HL-60/S4 (cell line): ENCODE measurements around the gene APOBEC3F.
"Not testable (repeated sequence)": the region's sequence is repeated elsewhere in the genome, so short reads cannot be mapped to it uniquely, and the experiment has no call there.

Experiments used
- in situ Hi-C: fragments of 300-500 bp; cut with MboI; formaldehyde crosslinking; loops from 2 replicates; pipeline ENCODE4 v1.14.3; 2022; ENCODE audit warnings: low sequenced_read_pairs

The APOBEC3F gene

DNA sequence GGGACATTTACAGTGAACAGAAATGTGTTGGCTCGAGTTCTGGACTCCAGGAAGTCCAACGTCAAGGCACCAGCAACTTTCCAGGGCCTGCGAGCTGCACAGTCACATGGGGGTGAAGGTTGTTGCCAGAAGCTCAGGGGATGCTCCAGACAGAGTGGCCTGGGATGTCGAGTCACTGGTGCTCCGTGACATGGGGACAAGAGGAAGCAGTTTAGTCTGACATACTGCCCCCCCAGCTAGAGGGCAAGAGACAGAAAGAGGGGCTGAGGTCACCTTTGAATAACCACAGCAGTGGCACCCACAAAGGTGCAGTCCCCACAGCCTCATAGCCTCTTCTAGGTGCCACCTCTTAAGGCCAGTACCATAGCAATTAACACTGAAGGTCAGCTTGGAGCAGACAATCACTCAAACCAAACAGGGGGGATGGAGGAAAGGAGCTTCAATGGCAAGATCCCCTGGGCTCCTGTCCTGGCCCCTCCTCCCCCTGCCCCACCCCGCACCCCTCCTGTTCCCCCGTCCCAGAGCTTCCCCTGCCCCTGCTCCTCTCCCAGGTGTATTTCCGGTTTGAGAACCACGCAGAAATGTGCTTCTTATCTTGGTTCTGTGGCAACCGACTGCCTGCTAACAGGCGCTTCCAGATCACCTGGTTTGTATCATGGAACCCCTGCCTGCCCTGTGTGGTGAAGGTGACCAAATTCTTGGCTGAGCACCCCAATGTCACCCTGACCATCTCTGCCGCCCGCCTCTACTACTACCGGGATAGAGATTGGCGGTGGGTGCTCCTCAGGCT lies 15.9 kb upstream of the APOBEC3F start:
- in situ Hi-C loops: loop anchor here (25.0 kb wide), 1 partner anchor 288 kb away; the partner anchor contains the start of gene RPL3

GRCh38 chr22:39026509-39027150 lies 14.0 kb upstream of the APOBEC3F start:
- in situ Hi-C loops: no loop called here

- in situ Hi-C loops: no loop called here
These were observed 12.9 kb upstream of the APOBEC3F start for GRCh38 chr22:39027717-39028116.

- in situ Hi-C loops: no loop called here
These were observed 12.4 kb upstream of the APOBEC3F start for GRCh38 chr22:39028281-39028680.

GRCh38 chr22:39029227-39029626 lies 11.4 kb upstream of the APOBEC3F start:
- in situ Hi-C loops: no loop called here

DNA sequence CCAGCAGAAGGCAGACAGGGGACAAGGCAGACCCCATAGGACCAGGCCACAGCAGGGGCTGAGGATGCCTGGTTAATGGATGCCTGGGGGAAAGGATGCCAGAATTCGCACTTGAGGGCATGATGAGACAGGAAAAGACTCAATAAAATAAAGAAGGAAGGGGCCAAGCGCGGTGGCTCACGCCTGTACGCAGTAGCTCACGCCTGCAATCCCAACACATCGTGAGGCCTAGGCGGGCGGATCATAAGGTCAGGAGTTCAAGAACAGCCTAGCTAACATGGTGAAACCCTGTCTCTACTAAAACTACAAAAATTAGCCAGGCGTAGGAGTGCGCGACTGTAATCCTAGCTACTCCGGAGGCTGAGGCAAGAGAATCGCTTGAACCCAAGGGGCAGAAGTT lies 10.0 kb upstream of the APOBEC3F start:
- in situ Hi-C loops: no loop called here

GRCh38 chr22:39031434-39032295 lies 9.0 kb upstream of the APOBEC3F start:
- in situ Hi-C loops: not testable (repeated sequence)

GRCh38 chr22:39037071-39037470 lies 3.6 kb upstream of the APOBEC3F start:
- in situ Hi-C loops: not testable (repeated sequence)

DNA sequence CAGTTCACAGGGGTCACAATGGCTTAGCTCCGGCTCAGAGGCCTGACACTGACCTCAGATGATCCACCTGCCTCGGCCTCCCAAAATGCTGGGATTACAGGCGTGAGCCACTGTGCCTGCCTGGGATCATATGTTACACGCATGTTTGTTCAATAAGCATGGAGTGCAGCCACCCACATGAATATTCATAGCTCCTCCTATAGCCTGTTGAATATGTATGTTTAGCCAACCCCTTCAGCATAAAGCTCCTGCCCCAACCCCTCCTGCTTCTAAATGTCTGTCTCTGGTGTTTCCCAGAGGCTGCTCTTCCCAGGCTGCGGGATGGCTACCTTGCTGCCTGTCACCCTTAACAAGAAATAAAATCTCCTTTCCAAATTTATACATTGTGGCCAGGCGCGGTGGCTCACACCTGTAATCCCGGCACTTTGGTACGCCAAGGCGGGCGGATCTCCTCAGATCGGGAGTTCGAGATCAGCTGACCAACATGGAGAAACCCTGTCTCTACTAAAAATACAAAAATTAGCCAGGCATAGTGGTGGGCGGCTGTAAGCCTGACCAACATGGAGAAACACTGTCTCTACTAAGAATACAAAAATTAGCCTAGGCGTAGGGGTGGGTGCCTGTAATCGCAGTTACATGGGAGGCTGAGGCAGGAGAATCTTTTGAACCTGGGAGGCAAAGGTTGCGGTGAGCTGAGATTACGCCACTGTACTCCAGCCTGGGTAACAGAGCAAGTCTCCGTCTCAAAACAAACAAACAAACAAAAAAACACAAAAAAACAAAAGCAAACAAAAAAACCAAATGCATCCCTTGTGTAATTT lies 1.1 kb upstream of the APOBEC3F start:
- in situ Hi-C loops: no loop called here

- in situ Hi-C loops: not testable (repeated sequence)
These were observed 518 bp upstream of the APOBEC3F start for GRCh38 chr22:39040155-39040537.

DNA sequence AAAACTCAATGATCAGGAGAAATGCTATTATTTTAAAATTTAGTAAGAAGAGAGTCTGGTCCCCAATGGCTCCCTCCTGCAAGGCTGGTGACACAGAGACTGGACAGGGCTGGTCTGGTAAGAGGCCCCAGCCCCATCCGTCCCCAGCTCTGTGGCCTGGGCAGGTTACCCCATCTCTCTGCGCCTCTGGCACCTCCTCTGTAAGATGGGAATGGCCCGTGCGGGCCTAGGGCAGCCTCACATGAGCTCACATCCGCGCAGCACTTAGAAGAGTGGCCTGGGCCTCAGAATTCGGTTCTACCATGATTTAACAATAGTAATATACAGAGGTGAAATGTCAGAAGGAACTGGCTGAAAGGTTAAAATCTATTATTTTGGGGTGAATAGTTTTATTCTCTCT lies 1.2 kb downstream of the APOBEC3F start:
- in situ Hi-C loops: no loop called here

DNA sequence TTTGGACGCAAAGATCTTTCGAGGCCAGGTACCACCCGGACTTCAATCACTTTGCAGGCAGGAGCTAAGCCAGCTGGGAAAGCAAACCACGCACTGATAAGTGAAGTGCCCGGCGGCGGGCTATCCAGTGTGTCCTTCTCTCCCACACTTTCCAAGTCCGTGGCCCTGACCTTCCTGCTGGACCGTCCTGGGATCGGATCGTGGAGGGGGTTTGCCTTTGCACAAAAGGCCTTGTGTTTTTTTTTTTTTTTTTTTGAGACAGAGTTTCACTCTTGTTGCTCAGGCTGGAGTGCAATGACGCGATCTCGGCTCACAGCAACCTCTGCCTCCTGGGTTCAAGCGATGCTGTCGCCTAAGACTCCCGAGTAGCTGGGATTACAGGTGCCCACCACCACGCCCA lies 2.4 kb downstream of the APOBEC3F start:
- in situ Hi-C loops: not testable (repeated sequence)

GRCh38 chr22:39045136-39045535 lies 4.5 kb downstream of the APOBEC3F start:
- in situ Hi-C loops: not testable (repeated sequence)

GRCh38 chr22:39049486-39049885 lies 8.8 kb downstream of the APOBEC3F start:
- in situ Hi-C loops: not testable (repeated sequence)

DNA sequence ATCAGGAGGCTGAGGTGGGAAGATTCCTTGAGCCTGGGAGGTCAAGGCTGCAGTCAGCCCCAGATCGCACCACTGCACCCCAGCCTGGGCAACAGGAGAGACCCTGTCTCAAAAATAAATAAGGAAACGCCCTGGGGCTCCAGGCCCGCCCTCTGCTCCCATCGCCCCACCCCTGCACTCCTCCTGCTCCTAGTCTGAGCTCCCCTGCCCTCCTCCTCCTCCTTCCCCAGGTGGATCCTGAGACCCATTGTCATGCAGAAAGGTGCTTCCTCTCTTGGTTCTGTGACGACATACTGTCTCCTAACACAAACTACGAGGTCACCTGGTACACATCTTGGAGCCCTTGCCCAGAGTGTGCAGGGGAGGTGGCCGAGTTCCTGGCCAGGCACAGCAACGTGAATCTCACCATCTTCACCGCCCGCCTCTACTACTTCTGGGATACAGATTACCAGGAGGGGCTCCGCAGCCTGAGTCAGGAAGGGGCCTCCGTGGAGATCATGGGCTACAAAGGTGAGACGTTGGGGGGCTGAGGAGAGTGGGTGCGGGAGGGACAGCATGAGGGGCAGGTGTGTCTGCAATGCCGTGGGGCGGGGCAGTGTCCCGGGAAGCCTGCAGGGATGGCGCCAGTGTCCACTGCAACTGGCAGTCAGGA lies 11.3 kb downstream of the APOBEC3F start:
- in situ Hi-C loops: not testable (repeated sequence)

DNA sequence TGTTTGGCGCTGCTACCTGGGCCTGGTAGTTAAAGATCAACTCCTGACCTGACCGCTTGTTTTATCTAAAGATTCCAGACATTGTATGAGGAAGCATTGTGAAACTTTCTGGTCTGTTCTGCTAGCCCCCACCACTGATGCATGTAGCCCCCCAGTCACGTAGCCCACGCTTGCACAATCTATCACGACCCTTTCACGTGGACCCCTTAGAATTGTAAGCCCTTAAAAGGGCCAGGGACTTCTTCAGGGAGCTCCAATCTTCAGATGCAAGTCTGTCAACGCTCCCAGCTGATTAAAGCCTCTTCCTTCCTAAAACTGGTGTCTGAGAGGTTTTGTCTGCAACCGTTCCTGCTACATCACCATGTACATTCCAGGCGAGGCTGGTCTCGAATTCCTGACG lies 15.0 kb downstream of the APOBEC3F start:
- in situ Hi-C loops: no loop called here

DNA sequence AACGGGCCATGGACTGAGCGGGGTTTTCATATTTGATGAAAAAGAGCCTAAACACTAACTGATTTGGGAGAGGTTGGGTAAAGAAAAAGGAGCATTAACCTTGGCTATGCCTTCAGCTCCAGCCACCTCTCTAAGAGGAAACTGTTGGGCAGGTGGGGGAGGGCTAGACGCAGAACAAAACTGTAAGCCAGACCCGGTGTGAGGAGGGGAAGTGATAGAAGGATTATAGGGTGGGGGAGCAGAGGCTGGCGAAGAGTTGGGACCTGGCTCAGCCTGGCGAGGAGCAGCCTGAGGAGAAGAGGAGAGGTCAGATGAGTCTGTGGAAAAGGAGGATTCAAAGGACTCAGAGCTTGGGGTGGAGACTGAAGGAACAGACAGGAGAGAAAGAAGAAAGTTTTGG lies 20.6 kb downstream of the APOBEC3F start:
- in situ Hi-C loops: not testable (repeated sequence)

DNA sequence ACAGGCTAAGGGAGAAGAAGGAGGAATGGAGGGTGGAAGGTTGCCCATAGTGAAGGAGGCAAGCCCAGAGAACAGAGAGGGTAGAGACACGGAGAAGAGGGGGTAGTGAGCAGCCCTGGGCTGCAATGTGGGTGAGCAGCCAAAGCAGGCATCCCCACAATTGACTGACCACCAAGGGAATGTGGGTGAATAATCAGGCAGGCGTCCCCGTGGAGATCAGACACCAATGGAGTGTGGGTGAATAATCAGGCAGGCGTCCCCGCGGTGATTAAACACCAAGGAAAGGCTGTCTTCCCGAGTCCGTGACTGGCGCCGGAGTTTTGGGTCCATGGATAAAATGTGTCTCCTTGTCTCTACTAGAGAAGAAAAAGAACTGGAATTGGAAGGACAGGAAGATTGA lies 21.3 kb downstream of the APOBEC3F start:
- in situ Hi-C loops: not testable (repeated sequence)

DNA sequence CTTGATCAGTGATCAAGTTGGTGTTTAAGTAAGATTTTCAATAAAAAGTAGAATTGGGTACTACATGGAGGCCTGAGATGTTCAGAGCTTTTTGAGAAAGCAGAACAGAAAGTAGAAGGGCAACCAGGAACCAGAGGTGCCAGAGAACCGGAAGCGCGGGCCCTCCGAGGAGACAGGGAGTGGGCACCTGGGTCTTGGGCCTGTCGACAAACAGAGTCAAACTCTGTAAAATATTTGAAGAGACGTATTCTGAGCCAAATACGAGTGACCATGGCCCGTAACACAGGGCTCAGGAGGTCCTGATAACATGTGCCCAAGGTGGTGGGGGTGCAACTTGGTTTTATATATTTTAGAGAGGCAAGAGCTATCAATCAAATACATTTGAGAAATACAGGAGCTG lies 23.2 kb downstream of the APOBEC3F start:
- in situ Hi-C loops: not testable (repeated sequence)
